ENCODE measurements around the gene CDHR5. TPM values are rescaled to one million over a fixed set of nuclear protein-coding genes. Genes with fewer than 3 reads are reported as not detected.
A peak's percentile ranks its signal among the peaks of the same experiment; 100 is the strongest.

The CDHR5 gene
- total RNA-seq, 1 donor from 2014 or later = not detected

GRCh38 chr11:579830-580601 is 44.7 kb downstream of the CDHR5 start:
- intact Hi-C loops (cut with DNase I) = no loop called here
- DNase-seq (ENCODE audit: extremely low spot score in 2 of 2) = no peak
- H3K27ac ChIP-seq = no peak overlapping the region
- no peak overlapping the region for H3K4me3 ChIP-seq
- H3K4me1 ChIP-seq = peaks cover 45% of the 10 kb centered on the region
- peaks cover 0 to 21% of the 10 kb centered on the region in 2 donors for H3K36me3 ChIP-seq
- no peaks in the 10 kb centered on the region for H3K27me3 ChIP-seq
- no peaks in the 10 kb centered on the region for H3K9me3 ChIP-seq
- TF ChIP-seq POLR2AphosphoS5 (IDR thresholded peaks at IDR 0.05; ENCODE audit: insufficient read depth in 1 of 2, low read depth in 1 of 2) (no peak), CTCF (IDR thresholded peaks at IDR 0.05) (no peak), POLR2A (IDR thresholded peaks at IDR 0.05) (no peak)

- Histone ChIP-seq H3K27me3 (no peaks in the 10 kb centered on the region), H3K4me1 (peaks cover 56% of the 10 kb centered on the region), H3K27ac (no peak overlapping the region), H3K4me3 (peak overlapping the region; percentile 75 to 83), H3K36me3 (peaks cover 0 to 13% of the 10 kb centered on the region in 2 donors), H3K9me3 (no peaks in the 10 kb centered on the region)
- intact Hi-C loops (cut with DNase I) = no loop called here
- DNase-seq (ENCODE audit: extremely low spot score in 2 of 2) = no peak
- TF ChIP-seq POLR2AphosphoS5 (IDR thresholded peaks at IDR 0.05; ENCODE audit: insufficient read depth in 1 of 2, low read depth in 1 of 2) (no peak), CTCF (IDR thresholded peaks at IDR 0.05) (no peak)
These were observed 46.3 kb downstream of the CDHR5 start for GRCh38 chr11:578276-579035.

GRCh38 chr11:577611-577894 is 47.2 kb downstream of the CDHR5 start:
- peak overlapping the region; percentile 84 for H3K27ac ChIP-seq
- DNase-seq (ENCODE audit: extremely low spot score in 2 of 2) = no peak
- no peaks in the 10 kb centered on the region for H3K9me3 ChIP-seq
- no peaks in the 10 kb centered on the region for H3K27me3 ChIP-seq
- TF ChIP-seq CTCF (IDR thresholded peaks at IDR 0.05) = no peak
- intact Hi-C loops (cut with DNase I) = no loop called here
- H3K4me3 ChIP-seq = peak overlapping the region; percentile 75 to 83
- peaks cover 0 to 4% of the 10 kb centered on the region in 2 donors for H3K36me3 ChIP-seq
- H3K4me1 ChIP-seq = peaks cover 56% of the 10 kb centered on the region

- no peak for TF ChIP-seq POLR2A (IDR thresholded peaks at IDR 0.05)
- no peak for TF ChIP-seq CTCF (IDR thresholded peaks at IDR 0.05)
- TF ChIP-seq POLR2AphosphoS5 (IDR thresholded peaks at IDR 0.05; ENCODE audit: insufficient read depth in 1 of 2, low read depth in 1 of 2) = no peak
- no peaks in the 10 kb centered on the region for H3K27me3 ChIP-seq
- peaks cover 56% of the 10 kb centered on the region for H3K4me1 ChIP-seq
- peak overlapping the region; percentile 84 for H3K27ac ChIP-seq
- H3K9me3 ChIP-seq = no peaks in the 10 kb centered on the region
- intact Hi-C loops (cut with DNase I) = no loop called here
- no peak for DNase-seq (ENCODE audit: extremely low spot score in 2 of 2)
- peak overlapping the region; percentile 75 to 83 for H3K4me3 ChIP-seq
- no peaks in the 10 kb centered on the region for H3K36me3 ChIP-seq
These were observed 47.7 kb downstream of the CDHR5 start for GRCh38 chr11:576811-577610.

Data from vagina (tissue), 2 donors.